Astrocyte of the cerebellum (primary cell): ENCODE data around the gene CDK19.

Experiments
- DNase-seq: peaks from one replicate; pipeline ENCODE4 v3.0.0-alpha.2; 2011; ENCODE audit warnings: low read depth
- H3K4me3 ChIP-seq: 2 replicates; pipeline ENCODE4 v1.5.1; 2011; ENCODE audit warnings: mild to moderate bottlenecking, low read depth, low read length, moderate library complexity
- in situ Hi-C: cut with HindIII; loops from 2 replicates; pipeline ENCODE4 v1.10.0; 2017; ENCODE audit warnings: low sequenced_read_pairs
- TF ChIP-seq, protein P1 (sequence below): IDR thresholded peaks from 2 replicates; pipeline ENCODE4 v1.5.1; 2012; ENCODE audit warnings: low read length, low read depth, moderate library complexity, mild to moderate bottlenecking; ENCODE audit errors: missing control alignments

CDK19 gene

DNA sequence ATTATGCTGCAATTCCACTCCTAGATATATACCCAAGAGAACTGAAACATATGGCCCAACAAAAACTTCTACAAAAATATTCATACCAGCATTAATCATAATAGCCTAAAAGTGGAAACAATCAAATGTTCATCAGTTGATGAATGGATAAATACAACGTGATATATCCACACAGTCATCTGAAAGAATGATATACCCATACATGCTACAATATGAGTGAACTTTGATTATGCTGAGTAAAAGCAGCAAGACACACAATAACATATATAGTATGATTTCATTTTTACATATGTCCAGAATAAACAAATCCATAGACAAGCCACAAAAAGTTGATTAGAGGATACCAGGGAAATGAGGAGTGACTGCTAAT is 30.7 kb downstream of the CDK19 start:
- no peak overlapping the region for H3K4me3 ChIP-seq
- DNase-seq = no peak
- TF ChIP-seq, protein P1, sequence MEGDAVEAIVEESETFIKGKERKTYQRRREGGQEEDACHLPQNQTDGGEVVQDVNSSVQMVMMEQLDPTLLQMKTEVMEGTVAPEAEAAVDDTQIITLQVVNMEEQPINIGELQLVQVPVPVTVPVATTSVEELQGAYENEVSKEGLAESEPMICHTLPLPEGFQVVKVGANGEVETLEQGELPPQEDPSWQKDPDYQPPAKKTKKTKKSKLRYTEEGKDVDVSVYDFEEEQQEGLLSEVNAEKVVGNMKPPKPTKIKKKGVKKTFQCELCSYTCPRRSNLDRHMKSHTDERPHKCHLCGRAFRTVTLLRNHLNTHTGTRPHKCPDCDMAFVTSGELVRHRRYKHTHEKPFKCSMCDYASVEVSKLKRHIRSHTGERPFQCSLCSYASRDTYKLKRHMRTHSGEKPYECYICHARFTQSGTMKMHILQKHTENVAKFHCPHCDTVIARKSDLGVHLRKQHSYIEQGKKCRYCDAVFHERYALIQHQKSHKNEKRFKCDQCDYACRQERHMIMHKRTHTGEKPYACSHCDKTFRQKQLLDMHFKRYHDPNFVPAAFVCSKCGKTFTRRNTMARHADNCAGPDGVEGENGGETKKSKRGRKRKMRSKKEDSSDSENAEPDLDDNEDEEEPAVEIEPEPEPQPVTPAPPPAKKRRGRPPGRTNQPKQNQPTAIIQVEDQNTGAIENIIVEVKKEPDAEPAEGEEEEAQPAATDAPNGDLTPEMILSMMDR = no peak
- in situ Hi-C loops = no loop called here

DNA sequence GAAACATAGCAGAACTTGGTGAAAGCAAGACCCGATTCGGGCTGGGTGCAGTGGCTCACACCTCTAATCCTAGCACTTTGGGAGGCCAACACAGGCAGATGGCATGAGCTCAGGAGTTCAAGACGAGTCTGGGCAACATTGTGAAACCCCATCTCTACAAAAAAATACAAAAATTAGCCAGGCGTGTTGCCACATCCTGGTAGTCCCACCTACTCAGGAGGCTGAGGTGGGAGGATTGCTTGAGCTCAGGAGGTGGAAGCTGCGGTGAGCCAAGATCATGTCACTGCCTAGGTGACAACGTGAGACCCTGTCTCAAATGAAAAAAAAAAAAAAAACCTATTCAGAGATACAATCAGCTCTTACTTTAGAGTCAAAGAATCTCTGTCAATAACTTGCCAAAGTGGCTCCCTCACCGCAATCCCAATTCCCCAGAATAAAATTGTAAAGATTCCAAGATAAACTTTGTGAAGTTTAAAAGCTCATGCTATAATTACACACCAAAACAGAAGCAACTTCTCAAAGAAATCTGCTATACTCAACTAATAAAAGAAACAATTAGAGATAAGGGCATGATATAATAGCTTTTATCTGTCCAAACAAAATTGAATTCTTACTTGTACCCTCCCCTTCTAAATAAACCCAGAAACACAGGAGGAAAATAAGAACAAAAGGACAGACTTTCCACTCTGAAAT is 33.6 kb downstream of the CDK19 start:
- TF ChIP-seq, protein P1 = no peak
- in situ Hi-C loops = no loop called here
- no peak for DNase-seq
- no peak overlapping the region for H3K4me3 ChIP-seq

DNA sequence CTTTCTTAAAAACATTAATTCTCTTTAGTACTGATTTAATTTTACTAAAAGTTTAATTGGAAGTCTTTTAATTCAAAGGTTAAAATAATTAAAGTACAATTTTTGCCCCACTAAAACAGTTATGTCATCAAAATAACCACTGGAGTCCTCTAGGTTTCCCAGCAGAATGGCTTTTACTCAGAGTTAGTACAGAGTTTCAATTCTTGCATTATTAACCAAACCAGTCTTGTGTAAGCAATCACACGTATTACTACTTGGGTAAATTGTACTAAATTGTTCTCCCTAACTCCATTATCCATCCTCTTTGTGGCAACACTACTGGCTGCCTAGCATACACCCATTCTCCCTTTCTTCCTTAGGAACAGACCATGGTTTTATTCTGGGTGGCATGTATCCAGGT is 36.9 kb downstream of the CDK19 start:
- no peak for DNase-seq
- in situ Hi-C loops = no loop called here
- no peak overlapping the region for H3K4me3 ChIP-seq
- TF ChIP-seq, protein P1 = no peak

DNA sequence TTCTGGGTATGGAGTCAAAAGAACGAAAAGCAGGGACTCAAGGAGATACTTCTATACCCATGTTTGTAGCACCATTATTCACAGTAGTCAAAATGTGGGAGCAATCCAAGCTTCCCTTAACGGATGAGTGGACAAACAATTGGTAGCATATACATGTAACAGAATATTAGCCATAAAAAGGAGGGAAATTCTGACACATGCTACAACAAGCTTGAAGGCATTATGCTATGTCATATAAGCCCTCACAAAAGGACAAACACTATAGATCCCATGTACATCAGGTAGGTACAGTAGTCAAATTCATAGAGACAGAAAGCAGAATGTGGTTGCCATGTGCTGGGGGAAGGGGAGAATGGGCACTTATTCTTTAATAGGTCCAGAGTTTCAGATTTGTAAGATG is 37.6 kb downstream of the CDK19 start:
- H3K4me3 ChIP-seq = no peak overlapping the region
- in situ Hi-C loops = no loop called here
- TF ChIP-seq, protein P1 = no peak
- no peak for DNase-seq

DNA sequence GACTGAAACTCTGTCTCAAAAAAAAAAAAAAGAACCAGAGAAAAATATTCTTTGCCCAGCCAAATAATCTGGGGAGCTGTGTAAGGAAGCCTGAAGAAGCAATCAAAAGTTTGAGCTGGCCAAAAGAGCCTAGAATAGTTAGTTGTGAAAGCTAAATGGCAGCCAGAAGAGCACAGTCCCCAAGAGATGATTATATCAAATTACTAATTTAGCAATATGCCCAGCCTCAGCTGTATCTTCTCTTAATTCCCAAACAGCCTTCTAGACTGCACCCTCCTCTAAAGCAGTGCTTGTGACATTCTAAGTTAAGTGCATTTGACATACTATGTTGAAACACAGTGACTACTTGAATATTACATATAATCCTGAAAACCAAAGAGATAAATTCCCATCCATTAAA is 38.9 kb downstream of the CDK19 start:
- no peak overlapping the region for H3K4me3 ChIP-seq
- in situ Hi-C loops = no loop called here
- TF ChIP-seq, protein P1 = no peak
- DNase-seq = no peak

DNA sequence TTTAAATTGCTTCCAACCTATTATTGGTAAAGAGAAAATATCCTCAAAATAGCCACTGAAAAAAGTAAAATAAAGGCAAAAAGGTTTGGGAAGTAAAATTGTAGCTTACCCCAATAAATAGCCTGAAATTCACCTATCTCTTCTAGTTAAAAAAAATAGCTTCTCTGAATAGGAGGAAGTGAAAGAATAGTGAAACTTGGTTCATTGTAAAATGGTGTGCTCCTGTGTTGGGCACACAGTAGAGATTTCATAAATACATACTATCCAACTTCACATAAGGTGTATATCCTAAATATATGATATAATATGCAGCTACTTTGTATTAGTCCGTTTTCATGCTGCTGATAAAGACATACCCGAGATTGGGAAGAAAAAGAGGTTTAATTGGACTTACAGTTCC is 45.3 kb downstream of the CDK19 start:
- no peak overlapping the region for H3K4me3 ChIP-seq
- DNase-seq = no peak
- in situ Hi-C loops = no loop called here
- TF ChIP-seq, protein P1 = no peak
